Gastrocnemius medialis (tissue), 4 donors: ENCODE results near the gene PDE4B. TPM values are rescaled to one million over a fixed set of nuclear protein-coding genes. Genes with fewer than 3 reads are reported as not detected.
A peak's percentile ranks its signal among the peaks of the same experiment; 100 is the strongest.

Experiments
- ATAC-seq, 2 donors: fragments of 150-250 bp; one replicate each; pipeline ENCODE4 v1.9.1; 2016
- DNase-seq, 2 donors: peaks; one replicate each; pipeline ENCODE4 v3.0.0-alpha.2; 2019
- H3K27ac ChIP-seq, 4 donors: fragments of 200-600 bp; sonication (generic); 1 replicate in 1 of 4; 2 replicates in 3 of 4; pipeline ENCODE4 v1.5.1; 2016 to 2018; ENCODE audit warnings: mild to moderate bottlenecking in 2 of 4, moderate library complexity in 1 of 4
- H3K27me3 ChIP-seq, 3 donors: fragments of 200-600 bp; sonication (generic) in 2 of 3; 1 replicate in 1 of 3; 2 replicates in 2 of 3; pipeline versions ENCODE4 v1.5.1 to v1.6.0; 2016 to 2019; ENCODE audit warnings: mild to moderate bottlenecking in 1 of 3, moderate library complexity in 1 of 3
- H3K36me3 ChIP-seq, 2 donors: fragments of 200-600 bp; sonication (generic) in 1 of 2; one replicate each; pipeline ENCODE4 v1.5.1; 2017 to 2018
- H3K4me1 ChIP-seq, 2 donors: fragments of 200-600 bp; sonication (generic) in 1 of 2; one replicate each; pipeline ENCODE4 v1.5.1; 2016 to 2017; ENCODE audit warnings: mild to moderate bottlenecking in 2 of 2
- H3K4me3 ChIP-seq, 4 donors: fragments of 200-600 bp; sonication (generic) in 3 of 4; 1 replicate in 1 of 4; 2 replicates in 3 of 4; pipeline ENCODE4 v1.5.1; 2016 to 2019; ENCODE audit warnings: mild to moderate bottlenecking in 2 of 4
- H3K9me3 ChIP-seq, 3 donors: fragments of 200-600 bp; sonication (generic) in 2 of 3; 1 replicate in 1 of 3; 2 replicates in 2 of 3; pipeline ENCODE4 v1.5.1; 2016 to 2019
- CTCF ChIP-seq, 5 experiments: fragments of 450-650 bp in 3 of 5; fragments of 200-600 bp in 2 of 5; sonication (generic) in 2 of 5; IDR thresholded peaks in 4 of 5; conservative IDR thresholded peaks in 1 of 5; 1 replicate in 4 of 5; 2 replicates in 1 of 5; pipeline ENCODE4 v1.5.1; 2016 to 2019; ENCODE audit warnings: antibody characterized with exemption in 5 of 5, mild to moderate bottlenecking in 3 of 5, moderate library complexity in 3 of 5
- POLR2A ChIP-seq, 2 donors: fragments of 450-650 bp; IDR thresholded peaks; one replicate each; pipeline ENCODE4 v1.6.1; 2017; ENCODE audit warnings: antibody characterized with exemption in 2 of 2, mild to moderate bottlenecking in 2 of 2, moderate library complexity in 2 of 2
- in situ Hi-C, 4 donors: fragments of 200-750 bp; cut with MboI; loops; one replicate each; pipeline versions ENCODE4 v1.15.0 to v1.8.0; 2017; ENCODE audit warnings: low sequenced_read_pairs in 4 of 4
- intact Hi-C: fragments of 100-400 bp; cut with DNase I; formaldehyde crosslinking; loops from one replicate; pipeline ENCODE4 v1.15.1; 2023; ENCODE audit warnings: low total_unique reads
- total RNA-seq, 4 donors: library from RNA; depleted of rRNA; stranded (reverse); fragments of >200 nt; gene quantifications; one replicate each; pipeline versions ENCODE4 v1.1.0 to v1.2.3, GENCODE V29; 2016

Gene PDE4B
- total RNA-seq, 4 donors from 2014 or later, result 4.5 to 8.5 (median 7.9) TPM

DNA sequence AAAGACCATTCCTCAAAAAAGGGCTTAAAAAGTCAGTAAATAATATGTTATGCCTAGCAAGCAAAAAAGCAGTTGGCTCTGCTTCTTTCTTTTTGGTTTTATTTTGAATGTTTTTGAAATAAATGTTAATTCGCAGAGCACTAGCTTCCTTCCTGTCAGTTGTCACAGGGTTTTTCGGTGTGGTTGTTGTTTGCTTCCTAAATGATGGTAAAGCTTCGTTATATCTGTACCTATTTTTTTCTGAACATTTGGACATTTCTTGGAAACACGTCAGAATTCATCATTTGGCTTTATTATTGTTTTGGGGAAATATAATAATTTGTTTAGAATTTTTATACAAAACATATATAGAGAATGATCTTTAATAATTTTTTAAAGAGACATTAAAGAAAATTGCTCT lies 389.3 kb downstream of the PDE4B start:
- DNase-seq (no peak), ATAC-seq (no peak)
- H3K27ac ChIP-seq, result no peak overlapping the region
- intact Hi-C loops (no loop called here), in situ Hi-C loops (no loop called here)
- no peak overlapping the region for H3K4me3 ChIP-seq
- peaks cover 10 to 14% of the 10 kb centered on the region in 2 donors for H3K4me1 ChIP-seq
- no peak for TF ChIP-seq CTCF (IDR thresholded peaks at IDR 0.05 in 4 of 5, conservative IDR thresholded peaks at IDR 0.05 in 1 of 5)
- H3K36me3 ChIP-seq, result no peaks in the 10 kb centered on the region
- no peaks in the 10 kb centered on the region for H3K27me3 ChIP-seq
- H3K9me3 ChIP-seq, result no peaks in the 10 kb centered on the region

- in situ Hi-C loops, result no loop called here
- ATAC-seq (peak; percentile 50 to 84), DNase-seq (peak in 1 of 2 donors; percentile 21)
- H3K27ac ChIP-seq, result peak overlapping the region in 2 of 4 donors; percentile 1 to 10
- H3K27me3 ChIP-seq, result no peaks in the 10 kb centered on the region
- TF ChIP-seq CTCF (IDR thresholded peaks at IDR 0.05 in 4 of 5, conservative IDR thresholded peaks at IDR 0.05 in 1 of 5) (no peak), POLR2A (IDR thresholded peaks at IDR 0.05) (no peak)
- H3K4me3 ChIP-seq, result no peak overlapping the region
- H3K4me1 ChIP-seq, result peaks cover 10 to 14% of the 10 kb centered on the region in 2 donors
- intact Hi-C loops, result no loop called here
- H3K9me3 ChIP-seq, result no peaks in the 10 kb centered on the region
- H3K36me3 ChIP-seq, result no peaks in the 10 kb centered on the region
These were observed 390.0 kb downstream of the PDE4B start for GRCh38 chr1:66182551-66183178.

DNA sequence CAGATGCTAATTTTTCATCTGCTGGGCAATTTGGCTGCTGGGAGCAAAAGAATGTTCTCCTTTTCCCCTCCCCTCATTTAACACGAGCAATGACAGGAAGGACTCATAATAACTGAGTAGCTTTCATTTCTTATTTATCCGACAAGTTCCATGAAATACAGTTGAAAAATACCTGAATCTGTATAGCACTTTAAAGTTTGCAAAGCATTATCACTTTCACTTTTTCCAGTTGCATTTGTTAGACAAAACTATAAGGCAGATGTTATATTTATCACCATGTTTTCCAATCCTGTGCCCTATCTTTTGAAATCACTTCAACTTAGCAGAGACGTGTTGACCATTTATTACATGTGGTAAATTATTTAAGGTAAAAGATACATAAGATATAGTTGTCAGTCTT lies 390.7 kb downstream of the PDE4B start:
- H3K9me3 ChIP-seq, result no peaks in the 10 kb centered on the region
- TF ChIP-seq POLR2A (IDR thresholded peaks at IDR 0.05), result no peak
- no peak for TF ChIP-seq CTCF (IDR thresholded peaks at IDR 0.05 in 4 of 5, conservative IDR thresholded peaks at IDR 0.05 in 1 of 5)
- ATAC-seq, result no peak
- intact Hi-C loops (no loop called here), in situ Hi-C loops (no loop called here)
- H3K4me3 ChIP-seq, result no peak overlapping the region
- H3K27ac ChIP-seq, result no peak overlapping the region
- no peak for DNase-seq
- peaks cover 10 to 14% of the 10 kb centered on the region in 2 donors for H3K4me1 ChIP-seq
- no peaks in the 10 kb centered on the region for H3K27me3 ChIP-seq
- H3K36me3 ChIP-seq, result no peaks in the 10 kb centered on the region

DNA sequence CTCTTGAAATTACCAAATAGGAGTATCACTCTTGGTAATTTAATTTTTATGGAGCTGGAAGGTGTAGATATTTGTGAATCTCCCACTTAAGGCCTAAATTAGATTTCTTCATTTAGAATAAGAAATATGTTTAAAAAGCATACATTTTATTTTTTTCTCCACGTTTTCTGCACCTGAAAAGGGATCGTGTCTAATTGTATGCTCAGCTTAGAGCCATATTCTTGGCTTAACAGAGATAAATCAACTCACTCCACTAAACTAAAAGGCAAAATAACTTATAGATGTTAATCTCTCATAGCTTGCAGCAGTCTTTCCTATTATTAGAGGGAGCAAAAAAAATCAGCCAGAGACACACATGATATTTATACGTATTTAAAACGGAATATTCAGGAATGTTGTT lies 404.4 kb downstream of the PDE4B start:
- Histone ChIP-seq H3K4me1 (no peaks in the 10 kb centered on the region), H3K36me3 (no peaks in the 10 kb centered on the region), H3K4me3 (no peak overlapping the region), H3K9me3 (no peaks in the 10 kb centered on the region), H3K27me3 (no peaks in the 10 kb centered on the region), H3K27ac (no peak overlapping the region)
- in situ Hi-C loops, result no loop called here
- no peak for DNase-seq
- ATAC-seq, result no peak
- intact Hi-C loops, result no loop called here
- TF ChIP-seq POLR2A (IDR thresholded peaks at IDR 0.05) (no peak), CTCF (IDR thresholded peaks at IDR 0.05 in 4 of 5, conservative IDR thresholded peaks at IDR 0.05 in 1 of 5) (no peak)

GRCh38 chr1:66197785-66198184 lies 405.1 kb downstream of the PDE4B start:
- H3K36me3 ChIP-seq, result no peaks in the 10 kb centered on the region
- intact Hi-C loops (no loop called here), in situ Hi-C loops (no loop called here)
- no peak overlapping the region for H3K4me3 ChIP-seq
- no peaks in the 10 kb centered on the region for H3K27me3 ChIP-seq
- H3K27ac ChIP-seq, result no peak overlapping the region
- TF ChIP-seq POLR2A (IDR thresholded peaks at IDR 0.05) (no peak), CTCF (IDR thresholded peaks at IDR 0.05 in 4 of 5, conservative IDR thresholded peaks at IDR 0.05 in 1 of 5) (no peak)
- no peaks in the 10 kb centered on the region for H3K9me3 ChIP-seq
- DNase-seq, result no peak
- no peaks in the 10 kb centered on the region for H3K4me1 ChIP-seq
- ATAC-seq, result no peak
